SIG-M5 treated with dmso at 0.1 percent for 504 hours (cell line): Measurements from ENCODE around the gene AMOTL1.

Experiments used
- DNase-seq: peaks from one replicate; lab custom pipeline; 2025; ENCODE audit not compliant: unreplicated experiment; lab: John Stamatoyannopoulos, UW

The AMOTL1 gene

GRCh38 chr11:94871491-94872185 is 103.5 kb downstream of the AMOTL1 start:
- no peak for DNase-seq

GRCh38 chr11:94873916-94874540 is 105.9 kb downstream of the AMOTL1 start:
- DNase-seq, result no peak

DNA sequence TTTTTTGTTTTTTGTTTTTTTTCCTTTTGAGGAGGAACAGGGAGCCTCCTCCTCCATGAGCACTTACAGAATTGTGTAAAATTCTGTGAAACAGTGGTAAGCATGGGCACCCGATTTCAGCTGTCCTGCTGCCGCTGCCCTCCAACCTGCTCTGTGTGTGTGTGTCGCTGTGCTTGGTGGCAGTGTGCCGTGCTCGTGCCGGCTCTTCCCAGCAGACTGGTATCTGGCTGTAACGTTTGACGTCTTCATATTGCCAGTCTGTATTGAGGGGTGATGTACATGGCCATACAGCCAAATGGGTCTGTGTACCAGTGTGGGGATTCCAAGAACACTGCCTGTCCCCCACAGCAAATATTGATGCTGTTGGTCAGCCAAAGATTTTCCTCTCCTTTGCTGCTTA is 108.1 kb downstream of the AMOTL1 start:
- no peak for DNase-seq

- DNase-seq, result peak; percentile 68
These were observed 108.7 kb downstream of the AMOTL1 start for GRCh38 chr11:94876645-94877442.

DNA sequence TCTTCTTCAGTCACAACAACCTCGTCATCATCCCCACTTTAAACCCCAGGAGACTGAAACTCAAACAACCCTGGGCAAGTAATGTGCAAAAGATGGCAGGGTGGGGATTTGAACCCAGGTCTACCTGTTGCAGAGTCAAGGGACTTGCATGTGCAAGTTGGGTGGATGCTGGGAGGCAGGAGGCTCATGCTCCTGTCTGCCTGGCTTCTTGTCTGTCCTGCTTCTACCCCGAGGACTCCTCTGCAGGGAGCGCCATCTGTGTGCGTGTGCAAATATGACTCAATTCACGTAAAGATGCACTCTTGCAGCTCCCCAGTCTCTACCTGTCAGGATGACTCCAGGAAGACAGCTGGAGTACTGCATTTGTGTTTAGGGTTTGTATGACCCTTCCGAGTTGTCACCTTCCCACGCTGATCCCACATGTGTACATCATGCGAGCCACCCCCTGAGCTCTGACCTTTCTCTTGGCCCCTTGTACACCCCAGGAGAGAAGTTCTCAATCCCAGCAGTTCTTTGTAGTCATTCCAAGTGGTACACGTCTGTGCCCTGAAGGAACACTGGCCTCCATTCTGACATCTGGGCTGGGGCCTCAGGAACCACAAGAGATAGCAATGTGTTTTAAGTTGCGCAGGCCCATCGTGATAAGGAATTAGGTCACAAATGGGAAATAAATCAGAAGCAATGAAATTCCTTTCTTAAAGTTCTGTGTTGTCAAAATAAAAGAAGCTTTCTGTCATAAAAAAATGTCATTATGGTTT is 109.5 kb downstream of the AMOTL1 start:
- DNase-seq, result no peak

DNA sequence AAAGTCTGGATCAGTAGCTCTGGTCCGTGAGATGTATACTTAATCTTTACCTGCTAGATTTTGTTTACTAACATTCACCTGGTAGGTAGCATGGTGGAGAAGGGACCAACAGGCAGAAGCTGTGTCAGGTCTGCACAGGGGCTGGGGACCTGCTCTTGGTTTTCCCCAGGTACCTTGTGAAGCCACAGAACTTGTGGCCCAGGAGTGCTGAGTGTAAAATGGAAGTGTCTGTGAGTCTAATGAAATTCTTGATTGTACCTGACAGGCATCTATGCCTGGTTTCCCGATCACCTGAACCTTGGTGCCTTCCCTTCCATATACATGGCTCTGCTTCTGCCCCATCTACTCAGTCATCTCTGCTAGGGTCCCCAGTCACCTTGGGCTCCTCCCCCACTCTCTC is 110.8 kb downstream of the AMOTL1 start:
- DNase-seq, result no peak

DNA sequence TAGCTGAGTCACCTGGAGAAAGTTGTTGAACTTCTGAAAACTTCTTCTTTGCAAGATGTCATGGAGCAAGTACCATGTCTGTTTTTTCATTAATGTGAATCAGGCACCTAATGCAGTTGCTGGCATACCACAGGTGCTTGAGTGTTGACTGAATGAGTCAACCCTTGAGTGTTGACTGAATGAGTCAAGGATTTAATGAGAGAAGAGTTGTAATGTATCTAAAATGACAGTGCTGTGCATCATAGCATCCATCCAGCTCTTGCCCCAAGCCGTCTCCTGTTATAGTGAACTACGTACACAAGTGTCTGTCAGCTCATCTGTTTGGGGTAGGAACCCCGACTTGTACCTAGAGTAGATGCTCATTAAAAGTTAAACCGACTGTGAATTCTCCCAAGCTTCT is 112.1 kb downstream of the AMOTL1 start:
- DNase-seq, result peak; percentile 8

DNA sequence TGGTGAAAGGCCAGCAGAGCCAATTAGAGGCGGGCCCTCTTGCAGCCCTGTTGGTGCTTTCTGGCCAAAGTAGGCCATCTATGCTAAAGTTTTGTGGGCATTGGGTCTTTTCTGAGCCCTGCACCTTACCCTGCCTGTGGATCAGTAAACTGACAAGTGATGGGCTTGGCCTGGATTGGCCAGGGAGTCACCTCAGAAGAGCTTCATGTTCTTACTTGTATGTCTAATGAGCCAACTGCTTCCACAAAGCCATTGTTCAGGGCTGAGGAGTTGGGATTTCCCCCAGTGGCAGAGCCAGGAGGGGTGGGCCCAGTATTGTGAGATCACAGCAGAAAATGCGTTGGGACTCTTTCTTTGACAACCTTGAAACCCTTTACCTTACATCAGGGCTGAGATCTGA is 114.8 kb downstream of the AMOTL1 start:
- no peak for DNase-seq

- DNase-seq, result no peak
These were observed 115.7 kb downstream of the AMOTL1 start for GRCh38 chr11:94883878-94884277.

DNA sequence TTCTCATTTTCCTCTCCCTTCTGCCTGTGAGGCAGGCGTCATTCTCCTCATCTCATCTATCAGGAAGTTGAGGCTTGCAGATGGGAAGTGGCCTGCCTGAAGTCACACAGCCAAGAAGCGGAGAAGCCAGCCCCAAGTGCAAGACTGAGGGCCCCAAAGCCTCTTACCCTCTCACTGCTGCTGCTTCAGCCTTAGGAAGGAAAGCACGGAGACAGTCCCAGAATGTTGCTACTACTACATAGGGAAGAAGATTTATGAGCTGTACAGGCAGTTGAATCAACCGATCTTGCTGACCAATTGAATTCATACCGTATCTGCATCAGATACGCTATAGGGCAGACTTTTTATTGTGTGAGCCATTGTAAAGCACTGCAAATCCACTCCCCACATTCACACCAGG is 116.2 kb downstream of the AMOTL1 start:
- no peak for DNase-seq

DNA sequence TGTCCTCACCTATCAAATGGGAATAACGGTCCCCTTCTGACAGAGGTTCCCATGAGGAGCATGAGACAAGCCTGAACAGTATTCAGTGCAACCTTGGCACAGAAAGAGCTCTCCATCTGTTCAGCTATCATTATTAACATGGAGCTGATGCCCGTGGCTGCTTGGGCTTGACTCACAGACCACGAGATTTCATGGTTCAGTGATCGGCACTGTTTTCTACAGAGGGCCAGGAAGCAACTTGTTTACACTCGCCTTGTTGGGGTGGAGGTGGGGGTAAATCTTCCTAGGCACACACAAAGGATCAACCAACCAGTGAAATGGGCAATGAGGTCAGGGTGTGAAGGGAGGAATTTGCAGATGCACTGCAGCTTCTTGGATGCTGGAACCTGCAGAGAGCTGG is 117.0 kb downstream of the AMOTL1 start:
- DNase-seq, result no peak

DNA sequence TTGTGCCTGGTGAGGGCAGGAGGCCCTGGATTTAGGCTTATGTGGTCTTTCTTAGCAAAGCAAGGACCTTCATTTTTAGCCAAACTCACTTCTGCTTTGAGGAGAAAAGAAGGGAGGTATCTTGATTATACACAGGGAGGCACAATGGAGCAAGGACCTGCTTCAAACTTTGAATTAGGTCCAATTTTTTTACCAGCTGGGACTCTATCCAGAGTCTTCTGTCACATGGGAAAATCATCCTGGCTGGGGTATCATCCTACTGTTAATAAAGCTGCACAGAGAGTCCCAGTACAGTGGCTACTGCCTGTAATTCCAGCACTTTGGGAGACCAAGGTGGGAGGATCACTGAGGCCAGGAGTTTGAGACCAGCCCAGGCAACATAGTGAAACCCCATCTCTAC is 117.4 kb downstream of the AMOTL1 start:
- DNase-seq, result no peak

DNA sequence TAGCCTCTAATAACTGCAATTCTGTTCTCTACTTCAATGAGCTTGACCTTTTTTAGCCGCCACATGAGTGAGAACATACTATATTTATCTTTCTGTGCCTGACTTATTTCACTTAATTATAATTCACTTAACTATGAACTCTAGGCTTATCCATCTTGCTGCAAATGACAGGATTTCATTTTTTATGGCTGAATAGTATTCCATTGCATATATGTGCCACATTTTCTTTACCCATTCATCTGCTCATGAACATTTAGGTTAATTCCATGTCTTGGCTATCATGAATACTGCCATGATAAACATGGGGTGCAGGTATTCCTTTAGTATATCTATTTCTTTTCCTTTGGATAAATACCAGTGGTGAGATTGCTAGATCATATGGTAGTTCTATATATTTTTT is 120.0 kb downstream of the AMOTL1 start:
- DNase-seq, result no peak

DNA sequence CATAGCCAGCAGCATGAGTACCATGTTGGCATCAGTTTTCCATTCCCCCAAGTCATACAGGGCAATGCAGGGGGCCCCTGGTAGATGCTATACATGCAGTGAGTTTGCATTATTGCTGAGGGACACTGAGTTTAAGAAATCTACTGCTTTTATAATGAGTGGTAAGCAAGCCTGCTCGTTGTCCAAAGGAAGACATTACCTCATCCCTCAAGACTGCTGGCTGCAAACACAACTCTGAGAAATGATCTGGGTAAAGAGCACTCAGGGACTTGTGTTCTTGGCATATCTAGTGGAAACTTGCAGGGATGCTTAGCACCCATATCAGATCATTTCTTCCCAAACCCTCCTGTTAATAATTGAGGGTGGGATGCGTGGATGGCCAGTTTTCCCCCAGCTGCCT is 127.3 kb downstream of the AMOTL1 start:
- DNase-seq, result no peak

DNA sequence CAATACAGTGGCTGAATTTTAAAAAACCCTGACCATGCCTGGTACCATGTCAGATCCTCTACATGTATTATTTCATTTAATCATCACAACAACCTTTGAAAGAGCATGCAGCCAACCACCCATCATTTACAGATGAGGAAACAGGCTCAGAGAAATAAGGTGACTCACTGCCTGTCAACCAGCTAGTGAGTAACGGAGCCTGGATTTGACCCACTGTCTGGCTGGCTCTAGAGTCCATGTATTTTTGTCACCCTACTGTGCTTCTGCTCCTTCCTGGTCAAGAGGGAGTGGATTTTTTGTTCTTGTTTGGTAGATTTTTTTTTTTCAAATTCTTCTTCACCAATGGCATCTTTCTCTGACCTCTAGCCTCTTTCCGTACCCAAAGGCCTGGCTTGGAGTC is 127.8 kb downstream of the AMOTL1 start:
- no peak for DNase-seq

DNA sequence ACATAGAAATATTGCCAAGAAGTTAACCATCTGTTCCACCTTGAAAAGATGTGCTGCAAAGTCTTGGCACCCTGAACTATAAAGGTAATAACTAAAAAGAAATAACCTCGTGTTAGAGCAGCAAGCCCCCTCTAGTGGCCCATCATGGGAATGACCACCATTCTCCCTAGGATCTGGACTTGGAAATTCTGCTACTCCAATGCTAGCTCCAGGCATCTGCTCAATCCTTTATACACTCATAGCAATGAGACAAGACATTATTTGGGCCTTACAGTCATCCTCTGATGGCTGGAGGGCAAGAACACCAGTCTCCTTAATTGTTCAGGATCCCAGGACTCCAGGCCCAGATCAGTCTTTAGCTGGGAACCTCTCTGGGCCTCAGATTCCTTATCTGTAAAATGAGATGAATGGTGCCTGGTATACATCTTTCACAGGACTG is 129.2 kb downstream of the AMOTL1 start:
- DNase-seq, result peak; percentile 9

GRCh38 chr11:94907226-94907625 is 139.1 kb downstream of the AMOTL1 start:
- DNase-seq, result no peak

DNA sequence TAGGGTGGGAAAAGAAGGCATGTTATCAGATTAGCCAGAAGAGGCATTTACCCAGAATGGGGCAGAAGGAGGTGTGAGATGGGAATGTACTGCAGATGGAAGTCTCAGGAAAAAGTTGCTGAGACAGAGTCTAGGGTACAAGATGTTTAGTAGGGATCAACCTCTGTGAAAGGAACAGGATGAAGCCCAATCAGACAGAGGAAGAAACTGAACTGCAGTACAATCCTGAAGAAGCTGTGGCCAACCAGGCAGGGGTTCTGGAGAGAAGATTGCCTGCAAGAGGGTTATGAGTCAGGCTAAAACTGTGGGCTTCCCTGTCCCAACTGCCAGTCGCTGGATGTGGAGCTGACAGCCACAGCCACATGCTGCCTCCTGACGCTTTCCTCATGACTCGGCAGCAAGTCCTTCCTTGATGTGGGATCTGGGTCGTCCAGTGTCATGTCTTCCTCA is 141.2 kb downstream of the AMOTL1 start:
- no peak for DNase-seq

GRCh38 chr11:94910270-94910669 is 142.1 kb downstream of the AMOTL1 start:
- no peak for DNase-seq

DNA sequence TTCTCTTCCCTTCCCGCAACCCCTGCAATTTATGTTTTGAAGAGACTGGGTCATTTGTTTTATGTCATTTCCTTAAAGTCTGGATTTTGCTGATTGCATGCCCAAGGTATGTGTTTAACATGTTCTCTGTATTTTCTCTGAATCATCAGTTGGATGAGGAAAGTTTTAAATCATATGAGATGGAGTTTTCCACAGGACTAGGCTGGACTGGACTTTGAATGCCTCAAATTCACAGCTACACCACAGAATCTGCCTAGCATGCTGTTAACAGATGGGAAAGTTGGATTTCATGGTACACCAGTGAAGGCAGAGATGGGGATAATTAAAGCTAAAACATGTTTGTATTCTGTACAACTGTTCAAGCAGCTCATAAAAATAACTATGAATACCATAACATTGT is 142.6 kb downstream of the AMOTL1 start:
- no peak for DNase-seq

- DNase-seq, result no peak
These were observed 144.7 kb downstream of the AMOTL1 start for GRCh38 chr11:94912806-94913205.
